Hematopoietic multipotent progenitor cell treated with erythropoietin and hydrocortisone succinate and interleukin-3 and kit ligand, for 4 days (in vitro differentiated cells): ENCODE data around the gene NXPE2.
"Not testable (repeated sequence)": the region's sequence is repeated elsewhere in the genome, so short reads cannot be mapped to it uniquely, and the experiment has no call there.

ENCODE experiments used
- DNase-seq: peaks from one replicate; pipeline ENCODE4 v3.0.0-alpha.2; 2015

NXPE2 gene

DNA sequence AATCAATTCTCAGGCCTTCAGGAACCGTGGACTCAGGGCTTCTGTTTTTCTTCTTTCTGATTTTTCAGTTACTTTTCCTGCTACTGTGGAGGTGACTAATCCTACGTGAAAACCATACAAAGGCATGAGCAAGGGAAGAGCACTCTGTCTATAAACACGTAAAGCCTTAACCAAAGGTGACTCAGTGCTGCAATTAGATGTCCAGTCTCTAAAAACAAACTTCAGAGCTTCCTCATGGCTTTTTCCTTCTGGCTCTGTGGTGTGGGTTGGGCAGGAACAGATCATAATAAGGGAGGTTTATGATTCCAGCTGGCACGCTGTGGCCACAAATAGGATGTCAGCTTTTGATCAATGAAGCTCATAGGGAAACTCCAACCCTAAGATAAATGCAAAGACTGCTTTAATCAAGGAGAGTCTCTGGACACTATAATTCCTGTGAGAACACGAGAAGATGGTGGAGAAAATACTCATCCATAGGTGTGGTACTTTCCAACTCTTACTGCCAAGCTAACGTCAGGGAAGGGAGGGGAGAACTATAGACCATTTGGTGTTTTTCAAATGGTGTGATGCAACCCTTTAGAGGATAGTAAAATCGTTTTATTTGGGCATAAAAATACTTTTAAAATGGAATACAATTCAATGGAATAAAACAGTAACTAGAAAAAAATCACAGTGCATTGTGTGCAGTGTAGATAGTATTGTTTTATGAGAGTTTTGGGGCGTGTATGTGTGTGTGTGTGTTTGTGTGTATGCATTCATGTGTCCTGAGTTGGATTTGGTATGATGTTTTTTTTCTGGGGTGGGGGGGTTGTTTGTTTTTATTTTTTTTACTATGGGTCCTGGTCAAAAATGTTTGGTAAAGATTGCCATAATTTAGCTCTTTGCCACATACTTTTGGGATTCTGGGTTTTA, at the start of gene NXPE2:
NXPE2 (plus strand) TSS at position 403 of the 912 bp plus-strand sequence; CDS start at position 452, 49 bp downstream.
- DNase-seq: no peak

DNA sequence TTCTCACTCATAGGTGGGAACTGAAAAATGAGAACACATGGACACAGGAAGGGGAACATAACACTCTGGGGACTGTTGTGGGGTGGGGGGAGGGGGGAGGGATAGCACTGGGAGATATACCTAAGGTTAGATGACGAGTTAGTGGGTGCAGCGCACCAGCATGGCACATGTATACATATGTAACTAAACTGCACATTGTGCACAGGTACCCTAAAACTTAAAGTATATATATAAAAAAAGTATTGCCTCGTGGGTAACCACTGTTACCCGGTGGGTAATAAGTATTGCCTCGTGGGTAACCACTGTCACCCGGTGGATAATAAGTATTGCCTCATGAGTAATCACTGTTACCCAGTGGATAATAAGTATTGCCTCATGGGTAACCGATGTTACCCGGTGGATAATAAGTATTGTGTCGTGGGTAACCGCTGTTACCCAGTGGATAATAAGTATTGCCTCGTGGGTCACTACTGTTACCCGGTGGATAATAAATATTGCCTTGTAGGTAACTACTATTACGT, 46.8 kb upstream of the NXPE2 start:
- DNase-seq: peak; percentile 16

DNA sequence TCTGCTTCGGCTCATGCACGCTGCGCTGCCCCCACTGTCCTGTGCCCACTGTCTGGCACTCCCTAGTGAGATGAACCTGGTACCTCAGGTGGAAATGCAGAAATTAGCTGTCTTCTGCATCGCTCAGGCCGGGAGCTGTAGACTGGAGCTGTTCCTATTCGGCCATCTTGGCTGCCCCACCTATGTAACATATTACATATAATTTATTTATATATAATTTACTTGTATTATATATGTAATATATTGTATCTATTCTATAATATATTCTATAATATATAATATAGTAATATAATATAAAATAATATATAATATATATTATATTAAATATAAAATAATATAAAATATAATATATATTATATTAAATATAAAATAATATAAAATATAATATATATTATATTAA, 38.9 kb upstream of the NXPE2 start:
- not testable (repeated sequence) for DNase-seq

GRCh38 chr11:114650661-114651060, 27.7 kb upstream of the NXPE2 start:
- DNase-seq: no peak

- DNase-seq: no peak
These were observed 27.1 kb upstream of the NXPE2 start for GRCh38 chr11:114651145-114651718.

- DNase-seq: no peak
These were observed 25.2 kb upstream of the NXPE2 start for GRCh38 chr11:114653148-114653547.

DNA sequence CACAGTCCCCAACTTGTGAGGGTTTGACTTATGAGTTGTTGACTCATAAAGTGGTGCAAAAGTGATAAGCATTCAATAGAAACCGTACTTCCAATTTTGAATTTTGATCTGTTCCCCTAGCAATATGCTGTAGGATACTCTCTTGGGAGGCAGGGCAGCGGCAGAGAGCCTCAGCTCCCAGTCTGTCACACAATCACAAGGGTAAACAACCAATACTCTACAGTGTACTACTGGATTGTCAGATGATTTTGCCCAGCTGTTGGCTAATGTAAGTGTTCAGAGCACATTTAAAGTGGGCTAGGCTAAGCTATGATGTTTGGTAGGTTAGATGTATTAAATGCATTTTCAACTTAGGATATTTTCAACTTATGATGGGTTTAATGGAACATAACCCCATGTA, 13.7 kb upstream of the NXPE2 start:
- DNase-seq: no peak

DNA sequence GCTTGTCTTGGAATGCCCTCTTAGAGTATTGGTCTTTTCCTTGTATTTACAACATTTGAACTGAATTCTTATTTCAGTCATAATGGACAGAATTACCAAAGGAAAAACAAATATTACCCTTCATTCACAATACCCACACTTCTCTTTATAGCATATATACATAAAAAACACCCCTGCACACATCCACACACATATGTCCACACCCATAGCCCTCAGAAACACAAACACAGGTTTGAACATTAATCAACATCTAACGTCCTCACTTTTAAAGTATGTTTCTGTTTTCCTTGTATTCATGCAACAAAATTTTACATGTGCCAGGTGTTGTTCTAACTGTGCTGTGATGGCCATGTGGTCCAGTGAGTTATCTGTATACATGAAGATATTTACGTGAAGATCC, 11.6 kb upstream of the NXPE2 start:
- no peak for DNase-seq

DNA sequence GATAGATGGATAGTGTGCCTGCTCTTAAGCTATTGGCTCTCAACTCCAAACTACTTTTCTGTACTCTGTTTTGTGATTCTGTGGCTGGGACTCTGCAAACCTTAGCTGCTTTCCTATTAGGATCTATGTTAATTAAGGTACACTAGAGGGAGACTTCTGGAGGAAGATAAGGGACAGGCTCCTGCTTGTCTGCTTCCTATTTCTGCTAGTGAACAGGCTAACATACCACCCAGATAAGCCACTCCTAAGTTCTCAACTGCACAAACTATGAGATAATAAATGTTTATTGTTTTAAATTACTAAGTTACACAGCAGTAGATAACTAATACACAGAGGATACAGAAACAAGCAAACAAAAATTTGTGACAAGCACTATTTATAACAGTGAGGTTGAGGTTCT, 10.2 kb upstream of the NXPE2 start:
- DNase-seq: no peak

DNA sequence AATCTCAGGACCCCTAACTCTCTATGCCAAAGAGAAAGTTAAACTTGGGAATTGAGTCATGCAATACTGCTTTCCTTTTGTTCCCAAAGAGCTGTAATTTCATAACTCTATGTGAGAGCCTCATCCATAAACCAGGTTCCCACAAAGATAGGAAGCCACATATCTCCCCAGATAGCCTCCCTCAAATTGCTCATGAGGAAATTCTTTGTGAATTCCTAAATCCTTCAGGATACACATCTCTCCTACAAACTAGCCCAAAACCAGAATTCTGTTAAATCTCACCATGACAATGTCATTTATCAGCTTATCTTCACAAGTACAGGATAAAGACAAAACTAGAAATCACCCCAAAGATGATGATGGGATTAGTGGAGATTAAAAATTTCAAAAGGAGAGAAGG, 4.7 kb upstream of the NXPE2 start:
- no peak for DNase-seq

DNA sequence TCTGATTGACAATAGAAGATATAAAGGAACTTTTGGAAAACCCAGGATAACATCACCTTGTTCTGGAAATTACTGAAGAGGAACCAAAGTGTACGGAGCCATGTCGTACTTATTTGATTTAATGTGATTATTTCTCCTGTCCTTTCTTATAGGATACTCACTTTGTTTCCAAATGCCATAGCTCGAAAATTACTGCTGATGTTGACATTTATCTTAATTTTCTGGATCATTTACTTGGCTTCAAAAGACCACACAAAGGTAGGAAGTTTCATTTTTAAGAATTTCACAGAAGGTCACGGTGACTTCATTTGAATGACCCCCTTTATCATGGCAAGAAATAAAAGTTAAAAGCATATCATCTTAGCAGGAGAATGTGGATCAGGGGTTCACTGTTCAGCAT, 1.2 kb downstream of the NXPE2 start:
- DNase-seq: no peak

- no peak for DNase-seq
These were observed 4.7 kb downstream of the NXPE2 start for GRCh38 chr11:114683007-114683406.

DNA sequence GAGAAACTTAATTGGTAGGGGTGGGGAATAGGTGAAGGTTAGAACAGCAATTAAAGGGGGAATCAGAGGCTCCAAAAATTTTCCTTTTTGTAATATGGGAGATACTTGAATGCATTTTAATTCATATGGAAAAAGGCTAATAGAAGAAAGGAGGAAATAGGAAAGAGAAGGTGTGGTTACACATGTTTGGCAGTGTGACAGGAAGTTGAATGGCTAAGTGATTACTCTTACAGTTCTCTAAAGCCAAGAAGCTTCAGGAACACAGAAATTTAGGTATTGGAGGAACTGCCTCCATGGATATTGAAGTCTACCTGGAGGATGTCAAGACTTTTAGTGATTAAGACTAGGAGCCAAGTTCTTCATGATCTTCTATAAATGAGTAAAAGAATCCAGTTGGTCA, 6.3 kb downstream of the NXPE2 start:
- DNase-seq: no peak

DNA sequence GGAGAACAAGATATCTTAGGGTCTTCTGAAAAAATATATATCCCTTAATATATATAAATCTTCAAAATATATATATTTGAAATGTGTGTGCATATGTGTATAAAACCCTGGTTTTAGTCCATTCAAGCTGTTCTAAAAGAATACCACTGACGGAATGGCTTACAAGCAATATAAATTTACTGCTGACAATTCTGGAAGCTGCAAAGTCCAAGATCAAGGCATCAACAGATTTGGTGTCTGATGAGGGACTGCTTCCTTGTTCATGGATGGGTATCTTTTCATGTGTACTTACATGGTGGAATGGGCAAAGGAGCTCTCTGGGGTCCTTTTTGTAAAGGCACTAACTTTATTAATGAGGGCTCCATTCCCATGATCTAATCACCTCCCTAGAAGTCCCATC, 6.8 kb downstream of the NXPE2 start:
- no peak for DNase-seq

GRCh38 chr11:114705280-114706024, 27.1 kb downstream of the NXPE2 start:
- no peak for DNase-seq

DNA sequence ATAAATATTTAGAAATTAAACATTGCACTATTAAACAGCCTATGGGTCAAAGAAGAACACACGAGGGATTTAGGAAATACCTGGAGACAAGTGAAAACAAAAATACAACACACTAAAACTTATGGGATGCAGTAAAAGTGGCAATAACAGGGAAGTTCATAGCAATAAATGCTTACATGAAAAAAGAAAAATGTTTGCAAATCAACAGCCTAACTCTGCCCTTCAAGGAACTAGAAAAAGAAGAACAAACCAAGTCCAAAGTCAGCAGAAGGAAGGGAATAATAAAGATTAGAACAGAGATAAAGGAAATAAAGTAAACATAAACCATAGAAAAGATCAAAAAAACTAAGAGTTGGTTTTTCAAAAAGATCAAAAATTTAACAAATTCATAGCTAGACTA, 31.6 kb downstream of the NXPE2 start:
- DNase-seq: no peak

- DNase-seq: no peak
These were observed 35.4 kb downstream of the NXPE2 start for GRCh38 chr11:114713756-114714155.

- DNase-seq: no peak
These were observed 41.2 kb downstream of the NXPE2 start for GRCh38 chr11:114719562-114719961.

DNA sequence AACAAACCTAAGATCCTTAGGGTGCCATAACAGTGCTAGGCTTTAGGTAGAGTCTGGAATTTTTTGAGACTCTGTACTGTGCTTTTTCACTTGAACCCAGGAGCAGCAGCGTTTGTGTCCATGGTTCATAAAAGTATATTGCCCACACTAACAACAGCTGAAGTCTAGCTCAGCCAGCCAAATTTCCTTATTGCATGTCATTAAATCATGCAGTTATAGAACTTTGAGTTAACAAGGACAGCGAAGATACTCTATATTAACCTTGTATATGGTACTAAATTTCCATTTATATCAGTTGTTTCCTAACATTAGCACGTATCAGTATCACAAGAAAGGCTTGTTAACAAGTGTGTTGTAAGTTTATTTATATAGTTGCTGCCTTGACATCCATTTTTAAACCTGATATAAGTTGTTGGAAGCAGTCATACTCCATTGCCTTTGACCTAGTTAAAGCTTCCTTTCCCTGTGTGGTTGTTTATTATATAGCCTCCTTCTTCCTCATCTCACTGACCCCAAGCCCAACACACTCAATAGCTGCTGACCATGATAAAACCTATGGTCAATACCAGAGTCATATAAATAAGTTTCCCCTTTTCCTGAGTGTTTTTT, 46.7 kb downstream of the NXPE2 start:
- no peak for DNase-seq

GRCh38 chr11:114725623-114726022, 47.3 kb downstream of the NXPE2 start:
- no peak for DNase-seq

- no peak for DNase-seq
These were observed 58.5 kb downstream of the NXPE2 start for GRCh38 chr11:114736806-114737205.

DNA sequence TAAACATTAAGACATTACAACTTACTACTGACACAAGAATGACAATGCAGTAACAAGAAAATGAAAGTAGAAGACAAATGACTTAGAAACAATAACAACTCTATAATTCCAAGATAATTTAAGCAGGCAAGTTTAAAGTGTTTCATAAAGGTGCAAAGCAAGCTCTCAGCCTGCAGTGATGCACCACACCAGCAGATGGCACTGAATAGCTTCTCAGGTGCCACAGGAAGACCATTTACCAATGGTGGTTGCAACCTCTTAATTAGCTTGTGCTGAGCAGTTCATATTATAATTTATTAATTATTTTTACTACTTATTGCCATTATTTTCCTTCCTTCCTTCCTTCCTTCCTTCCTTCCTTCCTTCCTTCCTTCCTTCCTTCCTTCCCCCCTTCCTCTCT, 60.6 kb downstream of the NXPE2 start:
- DNase-seq: peak; percentile 69

GRCh38 chr11:114745150-114745671, 66.9 kb downstream of the NXPE2 start:
- DNase-seq: no peak
